PC-3 (cell line): ENCODE results near the gene PRAMEF4. TPM values are rescaled to one million over a fixed set of nuclear protein-coding genes. Genes with fewer than 3 reads are reported as not detected.
"Not testable (repeated sequence)": the region's sequence is repeated elsewhere in the genome, so short reads cannot be mapped to it uniquely, and the experiment has no call there.

Source experiments
- ATAC-seq: fragments of 200-7000 bp; cut with Tn5 transposase; 2 replicates; pipeline ENCODE4 v1.9.1; 2020; ENCODE audit warnings: mild to moderate bottlenecking, moderate library complexity
- BruUV-seq: library from RNA; stranded (reverse); fragments of 400-500 nt; replicated peaks from 2 replicates; lab custom pipeline; 2021; lab: Mats Ljungman, UMichigan
- CTCF ChIA-PET: fragments of 300-600 bp; sonication (Branson Sonifier 250); formaldehyde crosslinking; loops from one replicate; lab custom pipeline; 2022; ENCODE audit warnings: antibody characterized with exemption; lab: Charles Lee
- POLR2A ChIA-PET: fragments of 300-600 bp; sonication (Branson Sonifier 250); formaldehyde crosslinking; loops from one replicate; lab custom pipeline; 2022; ENCODE audit warnings: antibody characterized with exemption; ENCODE audit not compliant: unreplicated experiment; lab: Charles Lee
- DNase-seq: peaks from one replicate; pipeline ENCODE4 v3.0.0-alpha.2; 2015
- H2AFZ ChIP-seq: fragments of 300-600 bp; sonication (generic); 2 replicates; pipeline ENCODE4 v1.6.0; 2016; ENCODE audit warnings: antibody characterized with exemption, low read length
- H3F3A ChIP-seq: fragments of 300-600 bp; sonication (generic); one replicate; pipeline ENCODE4 v1.6.0; 2017; ENCODE audit warnings: antibody characterized with exemption, low read length, control low read depth, mild to moderate bottlenecking; ENCODE audit not compliant: unreplicated experiment
- H3K27ac ChIP-seq: fragments of 300-600 bp; sonication (generic); 2 replicates; pipeline ENCODE4 v1.5.1; 2016; ENCODE audit warnings: mild to moderate bottlenecking, low read length
- H3K27me3 ChIP-seq: fragments of 300-600 bp; sonication (generic); 2 replicates; pipeline ENCODE4 v1.6.1; 2016; ENCODE audit warnings: low read length, mixed read lengths
- H3K36me3 ChIP-seq: fragments of 300-600 bp; sonication (generic); 2 replicates; pipeline ENCODE4 v1.6.1; 2016; ENCODE audit warnings: low read depth, mixed run types, low read length, mixed read lengths
- H3K4me1 ChIP-seq: fragments of 300-600 bp; sonication (generic); 2 replicates; pipeline ENCODE4 v1.5.1; 2016; ENCODE audit warnings: low read length; ENCODE audit not compliant: insufficient read depth
- H3K4me2 ChIP-seq: fragments of 300-600 bp; sonication (generic); 2 replicates; pipeline ENCODE4 v1.6.0; 2016; ENCODE audit warnings: low read length
- H3K4me3 ChIP-seq: fragments of 300-600 bp; sonication (generic); 2 replicates; pipeline ENCODE4 v1.5.1; 2016; ENCODE audit warnings: mild to moderate bottlenecking, low read length, mixed read lengths
- H3K79me2 ChIP-seq: fragments of 300-600 bp; sonication (generic); 2 replicates; pipeline ENCODE4 v1.6.1; 2017; ENCODE audit warnings: low read length, mixed read lengths
- H3K9ac ChIP-seq: fragments of 300-600 bp; sonication (generic); 2 replicates; pipeline ENCODE4 v1.6.0; 2016; ENCODE audit warnings: mild to moderate bottlenecking, low read length
- H3K9me2 ChIP-seq: fragments of 300-600 bp; sonication (generic); replicated peaks from 2 replicates; pipeline ENCODE4 v1.6.1; 2016; ENCODE audit warnings: mixed run types, low read length, mixed read lengths
- H3K9me3 ChIP-seq: fragments of 300-600 bp; sonication (generic); 2 replicates; pipeline ENCODE4 v1.6.1; 2016; ENCODE audit warnings: low read length, mixed read lengths
- H4K20me1 ChIP-seq: fragments of 300-600 bp; sonication (generic); 2 replicates; pipeline ENCODE4 v1.6.1; 2016; ENCODE audit warnings: low read length, mixed read lengths
- intact Hi-C: fragments of 100-400 bp; cut with micrococcal nuclease; formaldehyde crosslinking; loops from 2 replicates; pipeline ENCODE4 v1.9.0; 2023
- total RNA-seq: library from RNA; depleted of rRNA; stranded (reverse); fragments of >200 nt; gene quantifications from 2 replicates; pipeline ENCODE4 v1.2.3, GENCODE V29; 2014

PRAMEF4 gene
- total RNA-seq, 1 experiment from 2014 or later, result not detected

DNA sequence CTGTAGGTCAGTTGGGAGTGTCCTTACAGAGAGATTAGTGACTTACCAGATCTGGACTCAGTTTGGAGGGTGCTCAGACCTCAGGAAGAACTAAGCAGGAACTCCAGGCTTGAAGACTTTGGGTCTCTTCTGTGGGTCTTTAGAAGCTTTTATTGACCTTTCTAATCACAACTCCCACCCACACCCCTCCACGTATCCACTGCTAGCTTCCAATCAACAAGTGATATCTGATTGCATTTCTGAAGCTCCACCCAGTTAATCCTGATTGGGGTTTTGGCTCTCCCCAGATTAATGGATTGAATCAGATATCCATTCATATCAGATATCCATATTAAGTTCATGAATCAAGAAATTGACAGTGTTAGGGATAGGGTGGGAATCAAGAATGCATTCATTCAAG lies 12.2 kb upstream of the PRAMEF4 start, which contains the start of gene PRAMEF10:
Gene PRAMEF10, minus strand, starts transcription at position 101 of the 400 bp plus-strand sequence. CDS start 2,423 bp downstream, outside the sequence.
- intact Hi-C loops, ATAC-seq: not testable (repeated sequence)

DNA sequence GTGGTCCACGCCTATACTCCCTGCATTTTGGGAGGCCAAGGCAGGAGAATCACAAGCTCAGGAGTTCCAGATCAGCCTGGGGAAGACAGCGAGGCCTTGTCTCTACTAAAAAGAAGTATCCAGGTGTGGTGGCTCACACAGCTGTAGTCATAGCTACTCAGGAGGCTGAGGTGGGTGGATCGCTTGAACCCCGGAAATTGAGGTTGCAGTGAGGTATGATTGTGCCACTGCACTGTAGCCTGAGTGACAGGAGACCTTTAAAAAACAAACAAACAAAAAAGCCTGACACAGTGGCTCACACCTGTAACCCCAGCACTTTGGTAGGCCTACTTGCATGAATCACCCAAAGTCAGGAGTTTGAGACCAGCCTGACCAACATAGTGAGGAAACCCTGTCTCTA lies 7.5 kb downstream of the PRAMEF4 start:
- H3K79me2 ChIP-seq, H3K9me3 ChIP-seq, POLR2A ChIA-PET, DNase-seq, H3K27ac ChIP-seq, H4K20me1 ChIP-seq, H2AFZ ChIP-seq, ATAC-seq, BruUV-seq, CTCF ChIA-PET, H3K36me3 ChIP-seq, H3K9me2 ChIP-seq, intact Hi-C loops, H3K4me3 ChIP-seq, H3K4me2 ChIP-seq, H3K9ac ChIP-seq, H3F3A ChIP-seq, H3K27me3 ChIP-seq, H3K4me1 ChIP-seq: not testable (repeated sequence)

More for the DNA sequence above, 12.2 kb upstream of the PRAMEF4 start, which contains the start of gene PRAMEF10:
- H2AFZ ChIP-seq, H3K27ac ChIP-seq, H3K4me3 ChIP-seq, POLR2A ChIA-PET, H3K9me3 ChIP-seq, H3K9me2 ChIP-seq, BruUV-seq, H3K4me2 ChIP-seq, H4K20me1 ChIP-seq, H3K4me1 ChIP-seq, H3K79me2 ChIP-seq, H3F3A ChIP-seq, DNase-seq, H3K9ac ChIP-seq, H3K27me3 ChIP-seq, CTCF ChIA-PET, H3K36me3 ChIP-seq: not testable (repeated sequence)

DNA sequence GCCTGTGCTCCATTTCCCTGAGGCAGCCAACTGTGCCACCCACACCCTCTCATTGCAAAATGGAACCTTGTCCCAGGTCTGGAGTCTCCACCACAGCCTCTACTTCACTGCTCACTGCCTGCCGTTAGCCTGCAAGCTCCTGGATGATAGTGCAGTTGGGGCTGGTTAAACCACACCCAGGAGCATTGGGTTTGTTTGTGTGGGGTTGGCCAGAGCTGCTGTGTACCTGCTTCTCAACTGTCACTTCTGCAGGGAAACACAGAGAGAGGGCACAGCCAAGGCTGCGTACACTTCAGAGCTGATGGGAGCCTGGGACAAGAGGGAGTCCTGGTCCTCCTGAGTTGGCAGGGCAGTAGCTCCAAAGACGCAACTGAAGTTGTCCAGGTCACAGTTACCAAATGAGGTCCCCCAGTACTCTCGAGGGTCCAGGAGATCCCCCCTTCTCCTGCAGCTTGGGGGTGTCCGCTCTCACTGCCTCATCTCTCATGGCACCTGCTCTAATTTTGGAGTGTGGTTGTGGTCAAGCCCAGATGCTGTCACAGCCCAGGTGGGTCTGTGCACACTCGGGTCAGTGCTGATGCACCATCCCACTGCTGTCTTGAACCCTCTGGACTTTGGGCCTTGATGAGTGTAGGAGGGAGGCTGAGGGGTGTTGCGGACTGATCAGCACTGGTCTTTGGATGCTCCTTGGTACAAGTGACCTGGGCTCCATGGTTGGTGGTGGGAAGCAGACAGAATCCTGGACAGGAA lies 22.7 kb downstream of the PRAMEF4 start:
- H3K27me3 ChIP-seq, BruUV-seq, H3K4me1 ChIP-seq, H3K4me3 ChIP-seq, H3K36me3 ChIP-seq, H3K9me2 ChIP-seq, POLR2A ChIA-PET, H3K4me2 ChIP-seq, H3K9me3 ChIP-seq, intact Hi-C loops, H3K9ac ChIP-seq, H3F3A ChIP-seq, H3K27ac ChIP-seq, H3K79me2 ChIP-seq, DNase-seq, CTCF ChIA-PET, H2AFZ ChIP-seq, H4K20me1 ChIP-seq, ATAC-seq: not testable (repeated sequence)

DNA sequence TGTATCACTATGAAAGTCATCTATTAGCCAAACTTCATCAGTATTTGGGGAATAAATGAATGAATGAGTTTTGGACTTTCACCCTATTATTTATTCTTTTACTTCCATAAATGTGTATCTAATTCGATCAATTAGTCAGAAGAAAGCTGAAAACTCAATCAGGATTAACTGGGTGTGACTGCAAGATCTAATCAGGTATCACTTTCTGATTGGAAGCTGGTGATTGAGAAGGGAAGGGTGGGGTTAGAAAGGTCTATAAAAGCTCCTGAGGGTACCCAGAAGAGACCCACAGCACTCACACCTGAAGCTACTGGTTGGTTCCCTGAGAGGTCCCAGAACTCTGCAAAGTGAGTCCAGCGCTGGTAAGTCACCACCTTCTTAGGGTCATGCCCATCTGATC lies 29.2 kb downstream of the PRAMEF4 start, which contains the start of gene PRAMEF2:
Gene PRAMEF2, plus strand, starts transcription at position 301 of the 400 bp plus-strand sequence. CDS start 1,924 bp downstream, outside the sequence.
- DNase-seq, intact Hi-C loops, H3K27ac ChIP-seq, ATAC-seq, H3K9me2 ChIP-seq, H3K36me3 ChIP-seq, H3K27me3 ChIP-seq, H3K79me2 ChIP-seq, H2AFZ ChIP-seq, H3K9me3 ChIP-seq, H3K4me1 ChIP-seq, POLR2A ChIA-PET, H3K9ac ChIP-seq, CTCF ChIA-PET, H3K4me2 ChIP-seq, H3K4me3 ChIP-seq, H4K20me1 ChIP-seq, H3F3A ChIP-seq, BruUV-seq: not testable (repeated sequence)
